Central memory CD4-positive, alpha-beta T cell (primary cell): ENCODE data around the gene CDH24.

Experiments used
- DNase-seq: peaks from one replicate; pipeline ENCODE4 v3.0.0; 2022

The CDH24 gene

DNA sequence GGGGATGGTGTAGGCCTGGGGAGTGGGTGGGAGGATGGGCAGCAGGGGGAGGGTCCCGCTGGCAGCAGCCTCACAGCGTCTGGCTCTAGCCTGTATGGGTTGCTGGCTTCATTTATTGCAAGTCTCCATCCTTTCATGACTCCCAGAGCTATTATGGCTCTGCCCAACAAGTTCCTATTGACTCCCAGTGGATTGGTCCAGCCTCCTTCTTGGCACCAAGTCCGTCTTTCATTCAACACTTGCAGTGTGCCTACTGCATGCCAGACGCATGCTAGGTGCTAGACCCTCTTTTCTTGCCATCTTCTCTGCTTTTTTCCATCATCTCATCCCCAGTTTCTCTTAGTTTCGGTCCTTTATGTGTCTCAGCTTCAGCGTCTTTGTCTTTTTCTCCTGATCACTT, 14.2 kb downstream of the CDH24 start:
- no peak for DNase-seq

GRCh38 chr14:23042162-23042965, 15.0 kb downstream of the CDH24 start, which contains the start of gene PSMB11:
PSMB11 (plus strand) TSS chr14:23042212; CDS start chr14:23042226, 14 bp downstream.
- no peak for DNase-seq

GRCh38 chr14:23041729-23042128, 15.6 kb downstream of the CDH24 start:
- no peak for DNase-seq

- no peak for DNase-seq
Observed at GRCh38 chr14:23040100-23040499, 17.2 kb downstream of the CDH24 start.

- no peak for DNase-seq
Observed at GRCh38 chr14:23035303-23036144, 21.8 kb downstream of the CDH24 start.

DNA sequence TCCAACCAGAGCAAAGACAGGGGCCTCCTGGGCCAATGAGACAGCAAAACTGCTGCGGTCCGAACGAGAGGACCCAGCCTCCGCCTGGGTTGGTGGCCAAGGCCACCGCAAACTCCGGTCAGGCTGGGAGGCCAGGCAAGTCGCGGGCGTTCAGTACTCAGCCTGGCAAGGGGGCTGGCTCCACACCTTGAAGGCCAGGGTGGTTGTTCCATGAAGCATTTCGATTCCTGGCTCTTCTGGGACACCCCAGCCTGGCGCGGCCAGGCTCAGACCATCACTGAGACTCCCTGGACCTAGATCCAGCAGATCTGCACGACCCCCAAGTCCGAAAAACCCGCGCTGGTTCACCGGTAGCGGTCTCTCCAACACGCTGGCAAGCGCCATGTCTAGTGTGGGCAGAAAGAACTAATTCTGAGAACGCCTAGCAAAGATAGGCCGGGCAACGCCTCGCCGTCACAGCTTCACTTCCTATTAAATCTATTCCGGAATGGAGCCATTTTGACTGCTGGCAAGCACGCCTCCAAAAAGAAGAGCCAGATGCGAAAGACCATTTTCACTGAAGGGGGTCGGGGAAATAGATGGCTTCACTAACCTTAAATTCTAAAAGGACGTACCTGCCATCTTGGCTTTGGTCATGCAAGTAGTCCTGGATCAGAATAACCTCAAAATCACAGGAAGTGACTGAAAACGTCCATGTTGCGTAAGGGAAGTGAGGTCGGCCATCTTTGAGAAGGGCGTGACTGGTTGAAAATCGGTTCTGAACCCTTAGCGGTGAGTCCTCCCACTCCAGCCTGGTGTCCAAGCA, 22.6 kb downstream of the CDH24 start, which contains the start of gene PSMB5:
Gene PSMB5 (minus strand): TSS at position 403 of the 805 bp plus-strand sequence. CDS start 19 bp downstream, at position 384.
- peak; percentile 92 for DNase-seq

GRCh38 chr14:23033801-23034497, 23.4 kb downstream of the CDH24 start:
- no peak for DNase-seq

GRCh38 chr14:23033251-23033727, 24.0 kb downstream of the CDH24 start:
- DNase-seq: no peak

DNA sequence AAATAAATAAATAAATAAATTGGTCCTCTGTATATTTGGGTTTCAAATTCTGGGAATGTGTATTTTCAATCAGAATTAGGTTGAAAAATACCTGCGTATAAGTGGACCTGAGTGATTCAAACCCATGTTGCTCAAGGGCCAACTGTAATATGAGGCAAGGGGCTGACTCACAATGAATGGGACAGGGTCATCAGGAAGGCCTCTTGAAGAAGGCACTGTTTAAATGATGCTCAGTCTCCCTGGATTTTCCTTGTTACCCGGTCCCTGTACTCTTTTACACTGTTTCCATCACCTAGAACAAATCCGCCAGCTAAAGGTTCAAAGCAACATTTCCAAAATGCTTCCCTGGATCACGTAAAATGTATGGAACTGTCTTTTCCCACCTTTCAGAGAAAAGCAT, 26.4 kb downstream of the CDH24 start:
- no peak for DNase-seq

- DNase-seq: peak; percentile 10
Observed at GRCh38 chr14:23028799-23029198, 28.5 kb downstream of the CDH24 start.

DNA sequence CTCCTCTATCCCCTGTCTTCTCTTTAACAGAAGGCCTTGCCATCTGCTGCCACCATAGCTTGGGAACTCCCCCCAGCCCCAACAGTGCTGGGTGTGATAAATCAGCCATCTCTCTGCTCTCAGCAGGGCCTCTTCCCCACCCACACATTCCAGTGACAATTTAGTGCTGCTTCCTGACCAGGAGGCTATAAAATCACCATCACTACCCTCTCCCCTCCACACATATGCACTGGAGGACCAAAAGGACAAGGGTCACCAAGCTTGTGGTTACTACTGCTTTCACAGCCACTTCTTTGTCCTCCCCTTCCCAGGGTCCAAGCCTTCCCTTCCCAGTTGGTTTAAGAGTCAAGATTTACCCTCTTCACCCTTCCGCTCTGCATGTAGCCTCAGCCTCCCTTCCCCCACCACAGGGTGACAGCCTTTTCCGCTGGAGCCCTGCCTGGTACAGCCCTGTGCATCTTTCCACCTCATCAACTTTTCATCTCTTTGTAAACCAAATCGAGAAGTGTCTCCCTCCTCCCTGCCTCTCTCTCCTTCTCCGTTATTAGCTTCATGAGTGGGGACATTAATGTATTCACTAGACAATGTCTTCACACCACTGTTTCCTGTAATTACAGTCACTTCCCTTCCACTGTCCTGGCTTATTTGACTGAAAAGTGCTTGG, 32.0 kb downstream of the CDH24 start:
- DNase-seq: no peak

- no peak for DNase-seq
Observed at GRCh38 chr14:23024612-23025075, 32.7 kb downstream of the CDH24 start.

- no peak for DNase-seq
Observed at GRCh38 chr14:23023795-23024152, 33.5 kb downstream of the CDH24 start.

- DNase-seq: no peak
Observed at GRCh38 chr14:23023022-23023794, 34.1 kb downstream of the CDH24 start.

DNA sequence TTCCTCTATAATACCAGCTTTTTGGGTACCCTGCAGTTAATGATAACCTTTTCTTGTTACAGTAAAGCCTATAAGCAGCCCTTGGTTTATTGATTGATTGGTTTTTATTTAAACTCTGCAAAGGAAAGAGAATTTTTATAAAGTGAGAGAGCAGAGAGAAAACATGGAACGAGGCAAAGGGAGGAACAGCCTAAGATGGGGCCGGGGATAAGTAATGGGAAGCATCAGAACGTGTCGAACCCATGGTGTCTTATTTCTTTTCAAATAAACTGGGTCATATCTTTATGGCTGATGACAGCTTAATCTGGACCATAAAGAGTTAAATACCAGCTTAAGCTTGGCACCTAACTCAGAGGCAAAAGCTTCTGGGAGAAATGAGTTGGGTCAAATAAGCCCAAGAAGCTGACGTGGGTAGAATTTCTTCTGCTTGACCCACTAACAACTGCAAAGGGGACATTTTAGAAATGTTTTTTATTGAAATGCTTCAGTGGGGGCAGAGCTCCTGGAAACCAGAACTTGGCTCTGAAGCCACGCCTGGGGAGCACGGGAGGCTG, 35.4 kb downstream of the CDH24 start:
- DNase-seq: no peak

- DNase-seq: no peak
Observed at GRCh38 chr14:23021434-23021833, 35.9 kb downstream of the CDH24 start.

DNA sequence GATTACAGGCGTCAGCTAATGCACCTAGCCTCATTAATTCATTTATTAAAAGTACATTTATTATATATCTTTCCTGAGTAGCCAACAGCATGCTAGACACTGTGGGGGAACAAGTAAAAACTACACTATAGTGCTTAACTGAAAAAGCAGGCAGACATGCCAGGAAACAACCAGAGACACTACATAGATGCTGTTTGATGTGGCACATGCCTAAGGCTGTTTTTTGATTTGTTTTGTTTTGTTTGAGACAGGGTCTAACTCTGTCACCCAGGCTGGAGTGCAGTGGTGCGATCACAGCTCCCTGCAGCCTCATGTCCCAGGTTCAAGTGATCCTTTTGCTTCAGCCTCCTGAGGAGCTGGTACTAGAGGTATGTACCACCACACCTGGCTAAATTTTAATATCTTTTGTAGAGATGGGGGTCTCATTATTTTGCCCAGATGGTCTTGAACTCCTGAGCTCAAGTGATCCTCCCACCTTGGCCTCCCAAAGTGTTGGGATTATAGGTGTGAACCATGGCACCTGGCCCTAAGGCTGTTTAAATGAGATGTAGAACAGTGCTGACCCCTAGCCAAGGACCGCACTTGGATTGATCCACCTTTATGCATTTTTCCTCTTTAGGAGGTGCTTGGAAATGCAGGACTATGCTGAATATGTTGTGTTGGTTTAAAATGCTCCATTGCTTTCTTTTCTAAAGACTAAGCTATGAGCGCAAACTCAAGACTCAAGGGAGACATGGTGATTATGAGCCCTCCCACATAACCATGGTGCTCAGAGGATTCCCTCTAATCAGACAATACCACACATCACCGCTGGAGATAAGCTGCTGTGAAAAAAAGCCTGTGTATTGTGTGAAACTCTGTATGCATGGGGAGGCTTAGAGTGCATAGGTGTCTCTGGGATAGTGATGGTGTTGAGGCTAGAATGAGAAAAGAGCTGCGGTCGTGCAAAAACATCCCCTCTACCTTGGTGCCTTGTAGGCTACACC, 36.9 kb downstream of the CDH24 start:
- no peak for DNase-seq

DNA sequence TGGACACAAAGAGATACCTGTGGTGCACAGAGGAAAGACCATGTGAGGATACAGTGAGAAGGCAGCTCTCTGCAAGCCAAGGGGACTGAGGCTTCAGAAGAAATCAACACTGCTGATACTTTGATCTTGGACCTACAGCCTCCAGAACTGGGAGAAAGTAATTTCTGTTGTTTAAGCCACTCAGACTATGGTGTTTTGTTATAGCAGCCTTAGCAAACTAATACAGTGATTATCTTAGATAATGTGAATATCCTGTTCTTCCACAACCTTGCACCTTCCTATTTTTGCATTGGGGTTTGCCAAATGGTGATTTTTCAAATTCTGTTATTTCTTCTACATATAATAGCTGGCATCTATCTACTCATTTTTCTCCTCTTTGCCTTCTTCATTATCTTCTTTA, 39.2 kb downstream of the CDH24 start:
- no peak for DNase-seq

GRCh38 chr14:23017091-23017490, 40.2 kb downstream of the CDH24 start:
- no peak for DNase-seq
